ENCODE measurements around the gene WNT10A.
A peak's percentile ranks its signal among the peaks of the same experiment; 100 is the strongest.

- no peak for TF ChIP-seq POLR2A (IDR thresholded peaks at IDR 0.05)
- TF ChIP-seq, protein P1, sequence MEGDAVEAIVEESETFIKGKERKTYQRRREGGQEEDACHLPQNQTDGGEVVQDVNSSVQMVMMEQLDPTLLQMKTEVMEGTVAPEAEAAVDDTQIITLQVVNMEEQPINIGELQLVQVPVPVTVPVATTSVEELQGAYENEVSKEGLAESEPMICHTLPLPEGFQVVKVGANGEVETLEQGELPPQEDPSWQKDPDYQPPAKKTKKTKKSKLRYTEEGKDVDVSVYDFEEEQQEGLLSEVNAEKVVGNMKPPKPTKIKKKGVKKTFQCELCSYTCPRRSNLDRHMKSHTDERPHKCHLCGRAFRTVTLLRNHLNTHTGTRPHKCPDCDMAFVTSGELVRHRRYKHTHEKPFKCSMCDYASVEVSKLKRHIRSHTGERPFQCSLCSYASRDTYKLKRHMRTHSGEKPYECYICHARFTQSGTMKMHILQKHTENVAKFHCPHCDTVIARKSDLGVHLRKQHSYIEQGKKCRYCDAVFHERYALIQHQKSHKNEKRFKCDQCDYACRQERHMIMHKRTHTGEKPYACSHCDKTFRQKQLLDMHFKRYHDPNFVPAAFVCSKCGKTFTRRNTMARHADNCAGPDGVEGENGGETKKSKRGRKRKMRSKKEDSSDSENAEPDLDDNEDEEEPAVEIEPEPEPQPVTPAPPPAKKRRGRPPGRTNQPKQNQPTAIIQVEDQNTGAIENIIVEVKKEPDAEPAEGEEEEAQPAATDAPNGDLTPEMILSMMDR (IDR thresholded peaks at IDR 0.05), result peak; percentile 87 to 94 (median 88)
Measured at GRCh38 chr2:218876562-218877219, 4.0 kb upstream of the WNT10A start.

Data from testis (tissue), 2 donors.